HG03575 (cell line): ENCODE data around the gene KBTBD3.
A peak's percentile ranks its signal among the peaks of the same experiment; 100 is the strongest.

Experiments used
- ATAC-seq: cut with Tn5 transposase; IDR thresholded peaks from one replicate; pipeline ENCODE4 v1.9.1; 2021; ENCODE audit not compliant: unreplicated experiment, insufficient number of reproducible peaks, low FRiP score; ENCODE audit errors: extremely low read depth

KBTBD3 gene

GRCh38 chr11:106076919-106077608 is at the start of gene KBTBD3:
Gene KBTBD3 (minus strand): TSS chr11:106077347. CDS start chr11:106059097, 18,250 bp downstream.
- peak; percentile 98 for ATAC-seq

DNA sequence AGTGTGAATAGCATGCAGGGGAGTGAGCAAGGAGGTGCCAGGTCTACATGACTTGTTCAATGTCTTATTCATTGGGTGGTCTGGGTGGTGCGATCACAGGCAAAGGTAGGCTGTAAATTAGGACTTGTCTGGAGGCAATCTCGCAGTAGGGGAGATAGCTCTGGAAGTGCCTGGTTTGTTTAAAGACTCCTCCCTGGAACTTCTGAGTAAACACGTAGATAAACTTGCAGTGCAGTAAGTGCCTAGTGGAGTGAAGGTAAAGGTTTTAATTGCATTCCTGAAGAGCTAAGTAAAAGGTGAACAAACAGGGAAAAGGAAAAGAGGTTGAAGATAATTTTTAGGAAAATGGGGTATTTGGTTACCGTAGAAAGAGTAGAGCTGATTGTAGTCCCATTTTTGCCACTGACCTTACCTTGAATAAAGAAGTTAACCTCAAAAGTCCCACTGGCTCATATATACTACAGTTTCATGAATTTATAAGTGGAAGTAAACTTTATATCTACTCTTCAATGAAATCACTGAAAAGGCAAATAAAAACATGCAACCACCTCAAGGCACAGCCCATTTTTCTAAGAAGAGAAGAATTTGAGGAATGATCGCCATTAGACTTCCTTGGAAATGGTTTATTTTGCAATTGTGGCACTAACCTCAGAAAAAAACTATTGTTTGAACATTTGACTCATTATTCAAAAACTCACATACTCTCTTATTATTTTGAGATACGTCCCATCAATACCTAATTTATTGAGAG is 44.6 kb upstream of the KBTBD3 start:
- ATAC-seq: no peak

DNA sequence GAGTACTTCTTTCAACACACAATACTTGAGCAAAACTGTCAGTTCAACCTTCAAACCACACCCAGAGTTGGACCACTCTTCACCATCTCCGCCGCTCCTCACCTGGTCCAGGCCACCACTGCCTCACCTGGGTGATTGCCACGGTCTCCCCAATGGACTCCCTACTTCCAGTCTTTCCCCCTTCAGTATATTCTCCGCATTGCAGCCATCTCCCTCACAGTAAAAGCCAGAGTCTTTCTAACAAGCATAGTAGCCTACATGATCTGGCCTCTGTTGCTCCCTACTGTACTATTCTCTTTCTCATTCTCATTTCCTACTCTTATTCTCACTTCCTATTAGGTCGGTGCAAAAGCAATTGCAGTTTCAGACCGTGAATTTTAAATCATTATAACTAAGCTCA is 28.8 kb upstream of the KBTBD3 start:
- no peak for ATAC-seq

DNA sequence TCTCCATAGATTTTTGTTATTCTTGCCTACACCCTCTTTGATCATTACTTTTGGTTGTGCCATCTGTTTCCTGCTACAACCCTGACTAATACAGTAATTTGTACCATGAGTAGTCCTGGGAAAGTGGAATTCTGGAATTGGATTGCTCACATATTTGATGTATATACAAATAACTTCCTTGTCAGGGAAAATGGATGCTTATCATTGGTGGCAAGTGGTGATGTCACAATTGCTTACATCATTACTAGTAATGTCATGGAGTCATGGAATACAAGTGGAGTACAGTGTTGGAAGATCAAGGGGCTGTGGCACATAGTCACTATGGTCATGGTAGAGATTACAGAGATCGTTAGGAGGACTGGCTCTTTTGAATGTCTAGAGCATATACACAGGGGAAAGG is 24.7 kb upstream of the KBTBD3 start:
- ATAC-seq: no peak

DNA sequence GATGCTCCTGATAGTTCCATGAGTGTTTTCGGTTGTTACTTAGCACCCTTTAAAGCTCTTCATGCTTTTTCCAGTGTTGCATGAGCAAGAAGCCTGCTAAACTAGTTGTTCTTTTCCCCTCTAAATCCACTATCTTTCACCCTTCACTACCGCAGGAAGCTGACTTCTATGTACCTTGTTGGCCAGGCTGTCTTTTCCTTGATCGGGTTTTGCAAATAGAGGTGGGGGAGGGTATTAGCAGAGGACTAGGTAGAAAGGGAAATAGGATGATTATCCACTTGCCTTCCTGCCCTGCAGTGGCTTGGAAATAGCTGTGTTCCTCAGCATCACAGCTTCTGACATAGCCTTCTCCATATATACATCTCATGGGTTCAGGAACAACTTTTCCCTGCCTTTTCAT is 24.2 kb upstream of the KBTBD3 start:
- no peak for ATAC-seq

DNA sequence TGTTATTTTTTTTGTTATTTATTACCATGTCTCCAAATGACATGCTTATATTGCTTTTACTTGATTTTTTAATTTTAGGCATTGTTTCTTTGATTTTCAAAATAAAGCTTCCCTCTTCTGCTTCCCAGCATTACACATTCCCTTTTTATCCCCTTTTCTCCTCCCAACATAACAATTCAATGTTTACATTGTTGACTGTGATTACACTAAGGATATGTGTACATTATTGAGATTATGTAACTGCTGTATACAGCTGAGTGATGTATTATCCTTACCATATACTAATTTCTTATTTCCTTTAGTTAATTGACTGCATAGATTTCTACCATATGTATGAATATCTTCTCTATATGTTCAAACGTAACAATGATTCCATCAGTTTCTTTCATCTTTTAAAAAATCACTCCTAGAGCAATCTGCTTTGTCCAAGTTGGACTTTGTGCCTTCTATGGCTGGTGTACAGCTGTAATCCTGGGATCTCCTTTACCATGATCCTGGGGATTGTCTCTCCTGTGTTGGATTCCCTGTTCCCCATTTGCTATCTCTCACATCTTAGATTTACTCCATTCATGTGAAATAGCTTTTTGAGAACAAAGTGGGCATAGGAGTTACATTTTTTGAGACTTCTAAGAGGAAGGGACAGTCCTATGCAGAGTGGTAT is 21.9 kb upstream of the KBTBD3 start:
- ATAC-seq: no peak

GRCh38 chr11:106092446-106092845 is 15.3 kb upstream of the KBTBD3 start:
- no peak for ATAC-seq

- ATAC-seq: peak; percentile 99
Measured at GRCh38 chr11:106091480-106092123, 14.5 kb upstream of the KBTBD3 start.

GRCh38 chr11:106088896-106089295 is 11.7 kb upstream of the KBTBD3 start:
- no peak for ATAC-seq

DNA sequence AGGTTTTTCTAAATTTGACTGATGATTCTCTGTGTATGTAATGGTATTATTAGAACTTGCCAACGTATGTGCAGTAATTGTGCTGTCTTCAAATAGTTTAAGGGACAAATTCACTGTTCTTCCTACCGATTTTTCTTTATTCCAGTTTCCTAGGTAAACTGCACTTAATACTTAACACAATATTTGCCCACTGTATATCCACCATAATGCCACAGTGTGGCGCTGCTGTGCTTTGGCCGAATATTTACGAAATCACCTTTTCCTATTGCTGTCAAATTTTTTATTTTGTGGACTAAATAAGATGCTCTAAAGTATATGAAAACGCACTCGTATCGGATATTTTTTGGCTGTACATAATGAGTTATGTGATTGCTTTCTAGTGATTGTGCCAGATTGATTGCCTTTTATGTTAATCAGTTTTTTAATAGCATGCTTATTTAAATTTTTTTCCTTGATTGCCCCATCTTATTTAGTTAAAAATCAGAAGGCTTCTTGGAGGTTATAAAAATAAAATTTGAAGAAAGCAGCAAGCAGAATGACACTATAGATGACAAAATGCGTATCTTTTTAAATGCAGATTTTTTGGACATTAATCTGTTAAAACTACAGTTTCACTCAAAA is 10.8 kb upstream of the KBTBD3 start:
- no peak for ATAC-seq

GRCh38 chr11:106086850-106087249 is 9.7 kb upstream of the KBTBD3 start:
- no peak for ATAC-seq

- ATAC-seq: no peak
Measured at GRCh38 chr11:106086135-106086534, 9.0 kb upstream of the KBTBD3 start.

DNA sequence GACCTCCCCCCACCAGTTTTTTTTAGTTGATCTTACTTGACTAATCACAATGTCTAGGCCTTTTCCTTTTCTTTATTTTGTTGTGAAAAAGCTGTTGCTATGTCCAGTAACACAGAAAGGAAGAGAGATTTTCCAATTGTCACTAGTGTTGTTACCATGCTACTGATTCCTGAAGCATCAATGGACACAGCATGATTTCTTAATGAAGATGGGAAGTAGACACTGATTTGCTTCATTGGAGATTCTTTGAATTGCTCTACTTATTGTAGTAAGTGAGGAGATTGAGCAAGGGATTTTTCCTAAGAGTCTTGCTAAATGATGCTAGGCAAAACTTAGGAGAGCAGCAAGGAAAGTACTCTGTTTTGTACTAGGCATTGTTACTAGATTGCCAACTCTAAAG is 4.9 kb upstream of the KBTBD3 start:
- no peak for ATAC-seq

- ATAC-seq: peak; percentile 0
Measured at GRCh38 chr11:106077609-106078455, 685 bp upstream of the KBTBD3 start, which contains the start of gene AASDHPPT. Gene AASDHPPT (plus strand): TSS chr11:106077662. CDS start chr11:106077711, 49 bp downstream.

GRCh38 chr11:106076171-106076918 is 802 bp downstream of the KBTBD3 start:
- no peak for ATAC-seq

- no peak for ATAC-seq
Measured at GRCh38 chr11:106072804-106073203, 4.3 kb downstream of the KBTBD3 start.

DNA sequence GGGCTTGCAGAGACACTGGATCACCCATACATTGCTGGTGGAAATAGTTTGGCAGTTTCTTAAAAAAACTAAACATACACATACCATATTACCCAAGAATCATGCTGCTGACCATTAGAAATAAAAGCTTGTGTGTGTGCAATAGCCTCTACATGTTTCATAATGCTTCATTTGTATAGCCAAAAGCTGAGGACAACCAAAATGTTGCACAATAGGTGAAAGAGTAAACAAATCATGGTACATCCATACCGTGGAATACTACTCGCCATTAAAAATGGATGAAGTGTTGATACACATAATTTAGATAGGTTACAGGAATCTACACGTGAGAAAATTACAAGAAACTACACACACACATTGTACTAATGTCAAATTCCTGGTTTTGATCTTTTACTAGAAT is 6.5 kb downstream of the KBTBD3 start:
- ATAC-seq: no peak

DNA sequence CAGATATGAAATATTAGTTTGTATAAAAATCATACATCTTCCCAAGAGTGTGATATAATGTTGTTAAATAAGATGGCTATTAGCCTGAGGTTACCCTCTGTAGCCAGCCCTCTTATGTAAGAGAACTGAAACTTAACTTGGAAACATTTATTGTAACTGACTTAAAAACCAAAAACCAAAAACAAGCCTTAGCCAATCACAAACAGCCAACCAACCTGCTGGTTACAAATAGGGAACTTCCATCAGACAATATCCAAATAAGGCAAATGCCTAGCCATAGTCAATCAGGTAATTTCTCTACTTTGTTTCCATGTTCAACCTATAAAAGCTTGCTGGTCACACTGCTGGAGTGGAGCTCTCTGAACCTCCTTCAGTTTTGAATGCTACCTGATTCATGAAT is 14.1 kb downstream of the KBTBD3 start:
- ATAC-seq: no peak
